NB4 (cell line): ENCODE data around the gene SLC30A10.
"Not testable (repeated sequence)": the region's sequence is repeated elsewhere in the genome, so short reads cannot be mapped to it uniquely, and the experiment has no call there.

Experiments used
- DNase-seq: peaks from one replicate; pipeline ENCODE4 v3.0.0; 2010; ENCODE audit warnings: low read depth
- H3K4me3 ChIP-seq: one replicate; pipeline ENCODE4 v1.5.1; 2011; ENCODE audit warnings: mild to moderate bottlenecking, low read depth, low read length, moderate library complexity
- MYC ChIP-seq: IDR thresholded peaks from 2 replicates; pipeline ENCODE4 v1.6.1; 2011; ENCODE audit warnings: low read depth, low read length
- POLR2A ChIP-seq: IDR thresholded peaks from 2 replicates; pipeline ENCODE4 v1.6.1; 2011; ENCODE audit warnings: mild to moderate bottlenecking; ENCODE audit not compliant: insufficient read length; ENCODE audit errors: extremely low read depth
- TF ChIP-seq, protein P1 (sequence below): IDR thresholded peaks from one replicate; pipeline ENCODE4 v1.5.1; 2012; ENCODE audit warnings: low read depth, low read length
- TF ChIP-seq, protein P2 (sequence below): IDR thresholded peaks from 2 replicates; pipeline ENCODE4 v1.6.1; 2011; ENCODE audit warnings: low read depth, low read length

The SLC30A10 gene

DNA sequence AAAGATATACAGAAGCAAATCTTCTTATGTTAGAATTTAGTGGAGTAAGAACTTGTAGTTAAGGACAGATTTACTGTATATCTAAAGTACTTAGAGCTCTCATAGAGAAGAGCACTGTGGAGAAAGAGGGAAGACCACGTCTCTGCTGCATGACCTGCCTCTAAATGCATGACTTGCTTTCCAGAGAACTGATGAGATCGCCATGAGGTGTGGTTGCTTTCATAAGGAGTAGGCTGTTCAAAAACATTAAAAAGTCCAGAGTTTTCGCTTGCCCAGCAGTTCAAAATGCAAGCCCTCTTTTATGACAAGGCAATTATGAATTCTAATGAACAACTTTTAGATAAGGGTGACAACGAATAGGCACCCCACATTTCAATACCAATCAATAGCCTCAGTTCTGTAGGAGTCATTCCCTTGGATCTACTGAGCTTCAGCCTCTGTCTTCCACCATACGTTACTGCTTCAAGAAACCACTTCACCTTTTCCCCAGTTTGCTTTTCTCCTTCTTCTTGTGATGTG lies 24.9 kb downstream of the SLC30A10 start:
- H3K4me3 ChIP-seq: no peak overlapping the region
- TF ChIP-seq, protein P1, sequence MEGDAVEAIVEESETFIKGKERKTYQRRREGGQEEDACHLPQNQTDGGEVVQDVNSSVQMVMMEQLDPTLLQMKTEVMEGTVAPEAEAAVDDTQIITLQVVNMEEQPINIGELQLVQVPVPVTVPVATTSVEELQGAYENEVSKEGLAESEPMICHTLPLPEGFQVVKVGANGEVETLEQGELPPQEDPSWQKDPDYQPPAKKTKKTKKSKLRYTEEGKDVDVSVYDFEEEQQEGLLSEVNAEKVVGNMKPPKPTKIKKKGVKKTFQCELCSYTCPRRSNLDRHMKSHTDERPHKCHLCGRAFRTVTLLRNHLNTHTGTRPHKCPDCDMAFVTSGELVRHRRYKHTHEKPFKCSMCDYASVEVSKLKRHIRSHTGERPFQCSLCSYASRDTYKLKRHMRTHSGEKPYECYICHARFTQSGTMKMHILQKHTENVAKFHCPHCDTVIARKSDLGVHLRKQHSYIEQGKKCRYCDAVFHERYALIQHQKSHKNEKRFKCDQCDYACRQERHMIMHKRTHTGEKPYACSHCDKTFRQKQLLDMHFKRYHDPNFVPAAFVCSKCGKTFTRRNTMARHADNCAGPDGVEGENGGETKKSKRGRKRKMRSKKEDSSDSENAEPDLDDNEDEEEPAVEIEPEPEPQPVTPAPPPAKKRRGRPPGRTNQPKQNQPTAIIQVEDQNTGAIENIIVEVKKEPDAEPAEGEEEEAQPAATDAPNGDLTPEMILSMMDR: no peak
- TF ChIP-seq MYC (no peak), POLR2A (no peak)
- TF ChIP-seq, protein P2, sequence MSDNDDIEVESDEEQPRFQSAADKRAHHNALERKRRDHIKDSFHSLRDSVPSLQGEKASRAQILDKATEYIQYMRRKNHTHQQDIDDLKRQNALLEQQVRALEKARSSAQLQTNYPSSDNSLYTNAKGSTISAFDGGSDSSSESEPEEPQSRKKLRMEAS: no peak
- no peak for DNase-seq

DNA sequence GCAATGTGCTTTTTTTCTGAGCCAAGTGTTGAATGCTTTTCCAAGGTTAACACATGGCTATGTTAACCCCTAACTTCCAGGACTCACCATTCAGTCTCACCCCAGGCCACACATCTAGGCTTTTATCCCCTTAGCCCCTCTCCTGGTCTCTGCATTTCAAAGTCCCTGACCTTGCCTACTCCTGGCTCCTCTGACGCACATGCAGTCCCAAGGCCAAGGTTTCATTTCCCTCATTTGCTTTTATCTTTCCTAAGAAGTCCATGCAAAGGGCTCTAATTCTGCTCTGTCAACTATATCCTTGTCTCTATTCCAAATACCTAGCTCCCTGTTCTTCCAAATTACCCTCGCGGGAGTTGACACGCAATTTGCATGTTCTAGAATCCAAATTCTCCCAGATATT lies 25.4 kb downstream of the SLC30A10 start:
- TF ChIP-seq, protein P1: no peak
- TF ChIP-seq POLR2A (no peak), MYC (no peak)
- TF ChIP-seq, protein P2: no peak
- H3K4me3 ChIP-seq: no peak overlapping the region
- no peak for DNase-seq

DNA sequence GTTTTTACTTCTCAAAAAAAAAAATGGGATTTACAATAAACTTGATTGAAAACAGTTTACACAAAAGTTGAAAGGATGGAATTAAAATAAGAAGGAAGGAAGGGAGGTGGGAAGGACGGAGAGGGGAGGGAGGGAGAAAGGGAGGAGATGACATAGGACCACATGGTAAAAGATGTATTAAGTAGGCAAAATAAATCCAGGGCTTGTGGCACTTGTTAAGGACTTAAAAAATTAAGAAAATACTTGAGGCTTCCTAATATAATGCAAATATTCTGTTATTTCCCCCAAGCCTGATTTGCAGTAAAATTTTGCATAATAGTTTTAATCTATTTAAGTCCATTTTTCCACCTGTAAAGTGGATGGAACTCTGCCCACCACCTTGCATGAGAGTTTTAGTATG lies 27.5 kb downstream of the SLC30A10 start:
- no peak for DNase-seq
- H3K4me3 ChIP-seq: no peak overlapping the region
- TF ChIP-seq MYC (no peak), POLR2A (no peak)
- TF ChIP-seq, protein P2: no peak
- TF ChIP-seq, protein P1: no peak

DNA sequence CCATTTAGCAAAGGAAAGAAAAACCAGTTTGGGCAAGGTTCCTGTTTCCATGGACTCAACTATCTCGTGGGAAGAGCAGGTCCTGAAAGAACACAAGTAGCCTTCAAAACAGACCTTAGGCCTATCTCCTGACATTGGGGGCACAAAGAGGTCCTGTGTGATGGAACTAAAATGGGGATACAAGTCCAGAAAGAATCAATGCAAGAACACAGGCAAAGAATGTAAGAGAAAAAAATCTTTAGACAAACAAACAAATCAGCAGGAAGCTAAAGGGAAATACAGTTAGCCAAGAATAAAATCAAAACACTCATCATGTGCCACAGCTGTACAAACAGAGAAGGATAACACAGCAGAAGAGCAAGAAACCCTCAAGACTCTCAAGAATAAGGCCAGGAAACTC lies 28.2 kb downstream of the SLC30A10 start:
- TF ChIP-seq MYC: no peak
- TF ChIP-seq POLR2A: no peak
- TF ChIP-seq, protein P1: no peak
- TF ChIP-seq, protein P2: no peak
- no peak overlapping the region for H3K4me3 ChIP-seq
- no peak for DNase-seq

DNA sequence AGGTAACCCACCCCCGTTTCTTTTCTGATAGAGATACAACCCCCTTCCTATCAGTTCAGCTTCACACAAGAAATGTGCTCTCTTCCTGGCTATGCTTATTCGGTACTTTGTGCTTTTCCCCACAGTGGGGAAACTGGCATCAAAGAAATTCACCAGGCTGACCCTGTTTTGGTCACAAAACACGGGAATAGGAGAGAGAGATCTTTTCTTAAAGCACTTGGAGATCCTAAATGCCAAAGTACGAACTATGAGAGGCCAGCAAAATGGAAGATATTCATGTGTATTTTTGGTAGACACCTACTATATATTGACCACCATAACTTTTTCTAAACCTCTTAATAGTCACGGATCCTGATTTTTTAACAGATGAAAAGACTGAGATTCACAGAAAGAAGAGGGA lies 30.0 kb downstream of the SLC30A10 start:
- DNase-seq: no peak
- no peak overlapping the region for H3K4me3 ChIP-seq
- TF ChIP-seq, protein P2: no peak
- no peak for TF ChIP-seq MYC
- TF ChIP-seq POLR2A: no peak
- TF ChIP-seq, protein P1: no peak

DNA sequence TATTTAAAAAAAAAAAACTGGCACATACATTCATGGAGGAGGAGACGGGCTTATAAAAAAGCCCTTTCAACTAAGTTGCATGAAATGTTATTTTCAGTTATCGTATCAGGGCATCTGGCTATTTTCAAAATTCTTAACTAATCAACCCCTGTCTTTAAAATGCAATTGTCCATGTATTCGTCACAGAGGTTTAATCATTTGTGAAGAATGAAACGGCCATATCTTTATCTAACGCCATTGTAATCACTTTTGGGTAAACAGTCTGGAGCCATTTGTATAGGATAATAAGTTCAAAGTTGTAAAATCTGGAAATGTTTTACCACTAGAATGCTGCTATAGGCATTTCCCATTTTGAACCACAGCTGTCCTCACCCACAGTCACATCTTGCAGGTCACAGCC lies 30.4 kb downstream of the SLC30A10 start:
- DNase-seq: no peak
- H3K4me3 ChIP-seq: no peak overlapping the region
- no peak for TF ChIP-seq MYC
- TF ChIP-seq, protein P1: no peak
- TF ChIP-seq, protein P2: no peak
- no peak for TF ChIP-seq POLR2A

DNA sequence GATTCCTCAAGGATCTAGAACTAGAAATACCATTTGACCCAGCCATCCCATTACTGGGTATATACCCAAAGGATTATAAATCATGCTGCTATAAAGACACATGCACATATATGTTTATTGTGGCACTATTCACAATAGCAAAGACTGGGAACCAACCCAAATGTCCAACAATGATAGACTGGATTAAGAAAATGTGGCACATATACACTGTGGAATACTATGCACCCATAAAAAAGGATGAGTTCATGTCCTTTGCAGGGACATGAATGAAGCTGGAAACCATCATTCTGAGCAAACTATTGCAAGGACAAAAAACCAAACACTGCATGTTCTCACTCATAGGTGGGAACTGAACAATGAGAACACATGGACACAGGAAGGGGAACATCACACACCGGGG lies 36.1 kb downstream of the SLC30A10 start:
- H3K4me3 ChIP-seq, DNase-seq: not testable (repeated sequence)

DNA sequence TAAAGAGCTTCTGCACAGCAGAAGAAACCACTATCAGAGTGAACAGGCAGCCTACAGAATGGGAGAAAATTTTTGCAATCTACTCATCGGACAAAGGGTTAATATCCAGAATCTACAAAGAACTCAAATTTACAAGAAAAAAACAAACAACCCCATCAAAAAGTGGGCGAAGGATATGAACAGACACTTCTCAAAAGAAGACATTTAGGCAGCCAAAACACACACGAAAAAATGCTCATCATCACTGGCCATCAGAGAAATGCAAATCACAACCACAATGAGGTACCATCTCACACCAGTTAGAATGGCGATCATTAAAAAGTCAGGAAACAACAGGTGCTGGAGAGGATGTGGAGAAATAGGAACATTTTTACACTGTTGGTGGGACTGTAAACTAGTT lies 36.5 kb downstream of the SLC30A10 start:
- not testable (repeated sequence) for H3K4me3 ChIP-seq, DNase-seq

DNA sequence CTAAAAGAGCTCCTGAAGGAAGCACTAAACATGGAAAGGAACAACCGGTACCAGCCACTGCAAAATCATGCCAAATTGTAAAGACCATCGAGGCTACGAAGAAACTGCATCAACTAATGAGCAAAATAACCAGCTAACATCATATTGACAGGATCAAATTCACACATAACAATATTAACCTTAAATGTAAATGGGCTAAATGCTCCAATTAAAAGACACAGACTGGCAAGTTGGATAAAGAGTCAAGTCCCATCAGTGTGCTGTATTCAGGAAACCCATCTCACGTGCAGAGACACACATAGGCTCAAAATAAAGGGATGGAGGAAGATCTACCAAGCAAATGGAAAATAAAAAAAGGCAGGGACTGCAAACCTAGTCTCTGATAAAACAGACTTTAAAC lies 39.7 kb downstream of the SLC30A10 start:
- DNase-seq, H3K4me3 ChIP-seq: not testable (repeated sequence)
